NCI-H2081 (cell line): ENCODE data around the gene ADAP1.
A peak's percentile ranks its signal among the peaks of the same experiment; 100 is the strongest.
"Not testable (repeated sequence)": the region's sequence is repeated elsewhere in the genome, so short reads cannot be mapped to it uniquely, and the experiment has no call there.

ENCODE experiments used
- DNase-seq, 2 experiments: peaks; one replicate each; lab custom pipeline; 2025; lab: John Stamatoyannopoulos, UW

Gene ADAP1

GRCh38 chr7:974820-975681 is 20.6 kb upstream of the ADAP1 start, which contains the start of gene COX19:
TSS of gene COX19 (minus strand) at chr7:975549. CDS start at chr7:975509, 40 bp downstream.
- DNase-seq: peak; percentile 88 to 89

- no peak for DNase-seq
Observed at GRCh38 chr7:974172-974571, 19.7 kb upstream of the ADAP1 start.

- no peak for DNase-seq
Observed at GRCh38 chr7:973312-973711, 18.8 kb upstream of the ADAP1 start.

- DNase-seq: no peak
Observed at GRCh38 chr7:972676-973309, 18.3 kb upstream of the ADAP1 start.

- DNase-seq: no peak
Observed at GRCh38 chr7:972110-972509, 17.6 kb upstream of the ADAP1 start.

GRCh38 chr7:970744-971143 is 16.3 kb upstream of the ADAP1 start:
- no peak for DNase-seq

- no peak for DNase-seq
Observed at GRCh38 chr7:969403-969802, 14.9 kb upstream of the ADAP1 start.

- no peak for DNase-seq
Observed at GRCh38 chr7:968205-969105, 14.0 kb upstream of the ADAP1 start.

GRCh38 chr7:967361-968082 is 13.0 kb upstream of the ADAP1 start:
- no peak for DNase-seq

GRCh38 chr7:966291-967069 is 12.0 kb upstream of the ADAP1 start:
- DNase-seq: no peak

- DNase-seq: peak in 1 of 2 experiments; percentile 16
Observed at GRCh38 chr7:964401-965231, 10.1 kb upstream of the ADAP1 start.

- peak; percentile 23 to 53 for DNase-seq
Observed at GRCh38 chr7:963236-964078, 9.0 kb upstream of the ADAP1 start.

GRCh38 chr7:962401-963081 is 8.1 kb upstream of the ADAP1 start:
- no peak for DNase-seq

- DNase-seq: no peak
Observed at GRCh38 chr7:961546-962400, 7.3 kb upstream of the ADAP1 start.

GRCh38 chr7:960972-961371 is 6.5 kb upstream of the ADAP1 start:
- DNase-seq: not testable (repeated sequence)

- DNase-seq: no peak
Observed at GRCh38 chr7:960269-960871, 5.9 kb upstream of the ADAP1 start.

GRCh38 chr7:959740-960139 is 5.3 kb upstream of the ADAP1 start:
- DNase-seq: not testable (repeated sequence)
